Measurements from ENCODE around the gene ELFN2. TPM values are rescaled to one million over a fixed set of nuclear protein-coding genes. Genes with fewer than 3 reads are reported as not detected.

The ELFN2 gene
- total RNA-seq, 2 donors from 2014 or later, result 1.6 TPM; not detected in 1

DNA sequence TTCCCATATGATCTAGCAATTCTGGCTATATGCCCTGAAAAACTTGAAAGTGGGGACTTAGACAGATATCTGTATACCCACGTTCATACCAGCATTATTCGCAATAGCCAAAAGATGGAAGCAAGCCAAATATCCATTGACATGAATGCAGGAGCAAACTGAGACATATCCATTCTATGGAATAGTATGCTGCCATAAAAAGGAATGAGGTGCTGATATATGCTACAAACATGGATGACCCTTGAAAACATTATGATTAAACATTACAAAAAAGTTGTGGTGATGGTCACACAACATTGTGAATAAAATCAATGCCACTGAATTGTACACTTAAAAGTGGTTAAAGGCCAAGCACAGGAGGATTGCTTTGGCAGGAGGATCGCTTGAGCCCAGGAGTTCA lies 33.4 kb upstream of the ELFN2 start:
- Histone ChIP-seq H3K27me3 (no peaks in the 10 kb centered on the region), H3K9me3 (no peaks in the 10 kb centered on the region), H3K36me3 (replicated peaks in 1 of 2; ENCODE audit: insufficient read depth in 1 of 2, low read depth in 2 of 2) (no peaks in the 10 kb centered on the region), H3K27ac (no peak overlapping the region), H3K4me1 (no peaks in the 10 kb centered on the region), H3K4me3 (no peak overlapping the region)
- DNase-seq, result no peak
- WGBS, 2 donors, result 43 to 53% methylated on average over 3 of the region's 3 CpGs
- intact Hi-C loops (cut with DNase I), result no loop called here
- TF ChIP-seq, protein P1, sequence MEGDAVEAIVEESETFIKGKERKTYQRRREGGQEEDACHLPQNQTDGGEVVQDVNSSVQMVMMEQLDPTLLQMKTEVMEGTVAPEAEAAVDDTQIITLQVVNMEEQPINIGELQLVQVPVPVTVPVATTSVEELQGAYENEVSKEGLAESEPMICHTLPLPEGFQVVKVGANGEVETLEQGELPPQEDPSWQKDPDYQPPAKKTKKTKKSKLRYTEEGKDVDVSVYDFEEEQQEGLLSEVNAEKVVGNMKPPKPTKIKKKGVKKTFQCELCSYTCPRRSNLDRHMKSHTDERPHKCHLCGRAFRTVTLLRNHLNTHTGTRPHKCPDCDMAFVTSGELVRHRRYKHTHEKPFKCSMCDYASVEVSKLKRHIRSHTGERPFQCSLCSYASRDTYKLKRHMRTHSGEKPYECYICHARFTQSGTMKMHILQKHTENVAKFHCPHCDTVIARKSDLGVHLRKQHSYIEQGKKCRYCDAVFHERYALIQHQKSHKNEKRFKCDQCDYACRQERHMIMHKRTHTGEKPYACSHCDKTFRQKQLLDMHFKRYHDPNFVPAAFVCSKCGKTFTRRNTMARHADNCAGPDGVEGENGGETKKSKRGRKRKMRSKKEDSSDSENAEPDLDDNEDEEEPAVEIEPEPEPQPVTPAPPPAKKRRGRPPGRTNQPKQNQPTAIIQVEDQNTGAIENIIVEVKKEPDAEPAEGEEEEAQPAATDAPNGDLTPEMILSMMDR (IDR thresholded peaks at IDR 0.05), result no peak
- TF ChIP-seq POLR2A (IDR thresholded peaks at IDR 0.05), result no peak
- ATAC-seq, result no peak

DNA sequence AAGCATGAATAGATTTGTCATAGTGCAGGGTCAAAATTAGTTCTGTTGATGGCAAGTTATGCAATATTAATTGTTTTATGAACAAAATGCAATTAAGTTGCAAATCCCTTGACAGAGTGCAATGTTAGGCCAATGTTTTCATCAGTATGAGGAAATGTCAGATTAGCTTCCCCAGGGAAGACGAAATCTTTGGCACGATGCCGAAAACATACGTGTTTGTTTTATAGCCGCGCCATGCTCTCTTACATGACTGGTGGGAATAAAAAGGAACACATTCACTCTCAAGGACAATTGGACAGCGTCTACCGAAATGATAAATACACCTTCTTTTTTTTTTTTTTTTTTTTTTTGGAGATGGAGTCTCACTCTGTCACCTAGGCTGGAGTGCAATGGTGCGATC lies 31.9 kb upstream of the ELFN2 start:
- Histone ChIP-seq H3K9me3 (no peaks in the 10 kb centered on the region), H3K36me3 (replicated peaks in 1 of 2; ENCODE audit: insufficient read depth in 1 of 2, low read depth in 2 of 2) (no peaks in the 10 kb centered on the region), H3K4me1 (peaks cover 12% of the 10 kb centered on the region), H3K27ac (no peak overlapping the region), H3K27me3 (no peaks in the 10 kb centered on the region), H3K4me3 (no peak overlapping the region)
- intact Hi-C loops (cut with DNase I), result loop anchor here (5.0 kb wide), 1 partner anchor 142 kb away; no protein-coding TSS in a partner anchor
- DNase-seq (peak; percentile 34 to 55 (median 50)), ATAC-seq (no peak)
- 24 to 30% methylated on average over 9 of the region's 9 CpGs for WGBS, 2 donors
- no peak for TF ChIP-seq POLR2A (IDR thresholded peaks at IDR 0.05)
- TF ChIP-seq, protein P1 (IDR thresholded peaks at IDR 0.05), result no peak

GRCh38 chr22:37457093-37457893 lies 30.0 kb upstream of the ELFN2 start:
- Histone ChIP-seq H3K9me3 (no peaks in the 10 kb centered on the region), H3K27ac (no peak overlapping the region), H3K4me3 (no peak overlapping the region), H3K27me3 (no peaks in the 10 kb centered on the region), H3K4me1 (peaks cover 12% of the 10 kb centered on the region), H3K36me3 (replicated peaks in 1 of 2; ENCODE audit: insufficient read depth in 1 of 2, low read depth in 2 of 2) (no peaks in the 10 kb centered on the region)
- peak; percentile 82 to 88 (median 86) for DNase-seq
- TF ChIP-seq POLR2A (IDR thresholded peaks at IDR 0.05), result no peak
- TF ChIP-seq, protein P1 (IDR thresholded peaks at IDR 0.05), result peak; percentile 67 to 96 (median 91)
- ATAC-seq, result peak; percentile 87
- intact Hi-C loops (cut with DNase I), result loop anchor here (5.0 kb wide), 1 partner anchor 140 kb away; no protein-coding TSS in a partner anchor
- WGBS, 2 donors, result 31 to 44% methylated on average over 4 of the region's 4 CpGs

- H3K9me3 ChIP-seq, result no peaks in the 10 kb centered on the region
- intact Hi-C loops (cut with DNase I), result loop anchor here (5.0 kb wide), 1 partner anchor 139 kb away; no protein-coding TSS in a partner anchor
- H3K27me3 ChIP-seq, result no peaks in the 10 kb centered on the region
- peaks cover 12% of the 10 kb centered on the region for H3K4me1 ChIP-seq
- DNase-seq, result no peak
- 53 to 62% methylated on average over 17 of the region's 17 CpGs for WGBS, 2 donors
- TF ChIP-seq POLR2A (IDR thresholded peaks at IDR 0.05), result no peak
- TF ChIP-seq, protein P1 (IDR thresholded peaks at IDR 0.05), result no peak
- ATAC-seq, result no peak
- H3K27ac ChIP-seq, result no peak overlapping the region
- no peaks in the 10 kb centered on the region for H3K36me3 ChIP-seq (replicated peaks in 1 of 2; ENCODE audit: insufficient read depth in 1 of 2, low read depth in 2 of 2)
- H3K4me3 ChIP-seq, result no peak overlapping the region
Measured at GRCh38 chr22:37456346-37456745, 29.1 kb upstream of the ELFN2 start.
